Type B pancreatic cell (in vitro differentiated cells): Measurements from ENCODE around the gene COQ8B. TPM values are rescaled to one million over a fixed set of nuclear protein-coding genes. Genes with fewer than 3 reads are reported as not detected.

Experiments used
- DNase-seq: peaks from one replicate; pipeline ENCODE4 v3.0.0; 2021; ENCODE audit warnings: mixed read lengths; ENCODE audit not compliant: unreplicated experiment; ENCODE audit errors: extremely low spot score
- H3K27ac Mint-ChIP-seq: 2 replicates; pipeline ENCODE4 v1.8.0; 2021; ENCODE audit warnings: mild to moderate bottlenecking, mixed read lengths
- H3K27me3 Mint-ChIP-seq: 2 replicates; pipeline ENCODE4 v1.8.0; 2021; ENCODE audit warnings: mixed read lengths
- H3K36me3 Mint-ChIP-seq: 2 replicates; pipeline ENCODE4 v1.8.0; 2021; ENCODE audit warnings: mixed read lengths
- H3K4me1 Mint-ChIP-seq: one replicate; pipeline ENCODE4 v1.8.0; 2021; ENCODE audit warnings: mixed read lengths; ENCODE audit not compliant: unreplicated experiment
- H3K4me3 Mint-ChIP-seq: 2 replicates; pipeline ENCODE4 v1.8.0; 2021; ENCODE audit warnings: mild to moderate bottlenecking, mixed read lengths
- H3K9me3 Mint-ChIP-seq: 2 replicates; pipeline ENCODE4 v1.8.0; 2021; ENCODE audit warnings: mixed read lengths
- total RNA-seq: library from RNA; stranded (reverse); gene quantifications from 2 replicates; pipeline ENCODE4 v1.2.1, GENCODE V29; 2021; ENCODE audit warnings: low replicate concordance
- TF ChIP-seq, protein P1 (sequence below): fragments of 200-600 bp; sonication (generic); conservative IDR thresholded peaks from 2 replicates; pipeline ENCODE4 v1.5.0; 2021; ENCODE audit warnings: antibody characterized with exemption, mild to moderate bottlenecking

The COQ8B gene
- total RNA-seq, 1 donor from 2014 or later, result 48.4 TPM

DNA sequence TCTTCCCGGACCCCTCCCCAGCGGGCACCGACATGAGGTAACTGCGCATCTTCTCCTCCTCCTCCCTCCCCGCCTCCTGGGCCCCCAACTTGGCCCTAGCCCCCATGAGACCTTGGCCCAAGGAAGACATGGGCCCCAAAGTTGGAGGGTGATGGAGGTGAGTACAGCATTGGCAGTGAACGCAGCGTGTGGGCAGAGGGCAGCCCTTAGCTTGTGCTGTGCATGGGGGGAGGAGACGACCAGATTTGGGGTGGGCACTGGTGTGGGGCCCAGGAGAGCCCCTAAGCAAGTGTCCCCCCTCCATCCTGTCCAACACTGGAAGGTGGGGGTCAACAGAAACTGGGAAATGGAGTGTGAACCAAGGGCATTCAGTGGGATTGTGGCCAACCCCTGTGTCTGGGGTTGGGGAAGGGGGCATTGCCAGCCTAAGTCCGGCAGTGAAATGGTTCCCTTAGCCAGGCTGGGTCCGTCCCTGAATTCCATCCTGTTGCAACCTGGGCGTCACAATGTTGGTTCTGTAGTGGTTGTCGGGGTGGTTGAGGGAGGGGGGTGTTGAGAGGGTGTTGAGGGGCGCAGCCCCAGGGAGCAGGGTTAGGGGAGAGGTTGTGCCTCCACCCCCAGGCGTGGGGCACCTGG, 49.8 kb downstream of the COQ8B start:
- TF ChIP-seq, protein P1, sequence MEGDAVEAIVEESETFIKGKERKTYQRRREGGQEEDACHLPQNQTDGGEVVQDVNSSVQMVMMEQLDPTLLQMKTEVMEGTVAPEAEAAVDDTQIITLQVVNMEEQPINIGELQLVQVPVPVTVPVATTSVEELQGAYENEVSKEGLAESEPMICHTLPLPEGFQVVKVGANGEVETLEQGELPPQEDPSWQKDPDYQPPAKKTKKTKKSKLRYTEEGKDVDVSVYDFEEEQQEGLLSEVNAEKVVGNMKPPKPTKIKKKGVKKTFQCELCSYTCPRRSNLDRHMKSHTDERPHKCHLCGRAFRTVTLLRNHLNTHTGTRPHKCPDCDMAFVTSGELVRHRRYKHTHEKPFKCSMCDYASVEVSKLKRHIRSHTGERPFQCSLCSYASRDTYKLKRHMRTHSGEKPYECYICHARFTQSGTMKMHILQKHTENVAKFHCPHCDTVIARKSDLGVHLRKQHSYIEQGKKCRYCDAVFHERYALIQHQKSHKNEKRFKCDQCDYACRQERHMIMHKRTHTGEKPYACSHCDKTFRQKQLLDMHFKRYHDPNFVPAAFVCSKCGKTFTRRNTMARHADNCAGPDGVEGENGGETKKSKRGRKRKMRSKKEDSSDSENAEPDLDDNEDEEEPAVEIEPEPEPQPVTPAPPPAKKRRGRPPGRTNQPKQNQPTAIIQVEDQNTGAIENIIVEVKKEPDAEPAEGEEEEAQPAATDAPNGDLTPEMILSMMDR, result no peak
- no peaks in the 10 kb centered on the region for H3K4me1 Mint-ChIP-seq

DNA sequence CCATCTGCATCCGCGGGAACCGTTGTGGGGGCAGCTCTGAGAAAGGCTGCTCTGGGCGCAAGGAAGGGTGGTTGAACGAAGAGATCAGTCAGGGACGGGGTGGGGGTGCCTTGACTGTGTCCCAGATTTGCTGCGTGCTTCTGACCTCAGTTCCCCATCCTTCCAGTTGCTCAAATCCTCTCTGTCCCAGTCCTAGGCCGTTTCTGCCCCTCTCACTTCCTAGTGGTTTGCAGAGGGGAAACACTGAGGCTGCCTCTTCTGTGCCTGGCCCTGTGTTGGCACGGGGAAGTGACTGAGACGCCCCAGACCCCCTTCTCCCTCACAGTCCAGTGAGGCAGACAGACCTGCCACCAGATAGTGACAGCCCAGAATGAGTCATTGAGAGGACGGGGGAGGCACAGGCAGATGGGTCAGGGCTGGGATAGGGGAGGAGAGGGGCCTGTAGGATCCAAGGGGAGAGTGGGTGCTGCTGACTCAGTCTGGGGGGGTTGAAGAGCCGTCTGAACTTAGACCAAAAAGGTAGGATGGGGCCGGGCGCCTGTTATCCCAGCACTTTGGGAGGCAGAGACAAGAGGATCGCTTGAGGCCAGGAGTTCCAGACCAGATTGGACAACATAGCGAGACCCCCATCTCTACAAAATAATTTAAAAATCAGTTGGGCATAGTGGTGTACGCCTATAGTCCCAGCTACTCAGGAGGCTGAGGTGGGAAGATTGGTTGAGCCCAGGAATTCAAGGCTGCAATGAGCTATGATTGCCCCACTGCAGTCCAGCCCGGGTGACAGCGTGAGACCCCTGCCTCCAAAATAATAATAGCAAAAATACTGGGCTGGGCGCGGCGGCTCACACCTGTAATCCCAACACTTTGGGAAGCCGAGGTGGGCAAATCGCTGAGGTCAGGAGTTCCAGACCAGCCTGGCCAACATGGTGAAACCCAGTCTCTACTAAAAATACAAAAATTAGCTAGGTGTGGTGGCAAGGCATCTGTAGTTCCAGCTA, 52.7 kb downstream of the COQ8B start:
- Mint-ChIP-seq H3K4me1 (no peaks in the 10 kb centered on the region), H3K27ac (peak overlapping the region; percentile 36), H3K36me3 (peaks cover 4% of the 10 kb centered on the region), H3K9me3 (peaks cover 2% of the 10 kb centered on the region), H3K4me3 (peak overlapping the region; percentile 87), H3K27me3 (no peaks in the 10 kb centered on the region)
- DNase-seq, result no peak
- TF ChIP-seq, protein P1, result no peak

More for the DNA sequence above, 49.8 kb downstream of the COQ8B start:
- H3K27me3 Mint-ChIP-seq, result no peaks in the 10 kb centered on the region
- H3K4me3 Mint-ChIP-seq, result no peak overlapping the region
- H3K9me3 Mint-ChIP-seq, result peaks cover 8% of the 10 kb centered on the region
- no peak for DNase-seq
- no peak overlapping the region for H3K27ac Mint-ChIP-seq
- peaks cover 22% of the 10 kb centered on the region for H3K36me3 Mint-ChIP-seq

- TF ChIP-seq, protein P1, result peak; percentile 100
- Mint-ChIP-seq H3K27me3 (no peaks in the 10 kb centered on the region), H3K36me3 (no peaks in the 10 kb centered on the region), H3K4me3 (peak overlapping the region; percentile 87), H3K27ac (peak overlapping the region; percentile 36), H3K4me1 (no peaks in the 10 kb centered on the region), H3K9me3 (no peaks in the 10 kb centered on the region)
- peak; percentile 93 for DNase-seq
These were observed 53.6 kb downstream of the COQ8B start for GRCh38 chr19:40662925-40663694.

DNA sequence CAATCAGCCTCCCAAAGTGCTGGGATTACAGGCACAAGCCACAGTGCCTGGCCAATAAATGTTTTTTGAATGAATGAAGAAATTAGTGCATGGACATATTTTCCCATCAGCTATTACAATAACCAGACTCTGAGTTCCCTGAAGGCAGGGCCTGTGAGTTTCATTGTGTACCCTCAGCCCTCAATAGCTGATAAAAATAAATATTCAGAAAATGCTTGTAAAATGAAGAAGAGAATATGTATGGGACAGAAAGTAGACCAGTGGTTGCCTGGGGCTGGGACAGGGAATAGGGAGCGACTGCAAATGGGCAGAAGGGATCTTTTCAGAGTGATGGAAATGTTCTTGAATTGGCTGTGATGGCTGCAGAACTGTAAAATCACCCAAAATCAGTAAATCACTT, 55.1 kb downstream of the COQ8B start:
- Mint-ChIP-seq H3K4me3 (peak overlapping the region; percentile 53), H3K27ac (no peak overlapping the region), H3K36me3 (no peaks in the 10 kb centered on the region), H3K27me3 (no peaks in the 10 kb centered on the region), H3K9me3 (no peaks in the 10 kb centered on the region), H3K4me1 (no peaks in the 10 kb centered on the region)
- TF ChIP-seq, protein P1, result no peak
- no peak for DNase-seq

- H3K36me3 Mint-ChIP-seq, result no peaks in the 10 kb centered on the region
- no peaks in the 10 kb centered on the region for H3K4me1 Mint-ChIP-seq
- H3K9me3 Mint-ChIP-seq, result no peaks in the 10 kb centered on the region
- H3K27me3 Mint-ChIP-seq, result no peaks in the 10 kb centered on the region
- DNase-seq, result no peak
- H3K27ac Mint-ChIP-seq, result no peak overlapping the region
- TF ChIP-seq, protein P1, result no peak
- no peak overlapping the region for H3K4me3 Mint-ChIP-seq
These were observed 57.1 kb downstream of the COQ8B start for GRCh38 chr19:40659566-40659965.
